HepG2 (cell line): ENCODE data around the gene FAAP100. TPM values are rescaled to one million over a fixed set of nuclear protein-coding genes. Genes with fewer than 3 reads are reported as not detected.

ENCODE experiments used
- FOXJ3 ChIP-seq: sonication (generic); formaldehyde crosslinking; IDR thresholded peaks from 2 replicates; pipeline ENCODE4 v1.4.0; 2020; ENCODE audit warnings: missing genetic modification reagents, mild to moderate bottlenecking, borderline replicate concordance
- HDAC1 ChIP-seq: sonication (generic); formaldehyde crosslinking; IDR thresholded peaks from 2 replicates; pipeline ENCODE4 v1.5.1; 2020; ENCODE audit warnings: mild to moderate bottlenecking, missing genetic modification reagents
- MEIS1 ChIP-seq: sonication (generic); formaldehyde crosslinking; IDR thresholded peaks from 2 replicates; pipeline ENCODE4 v1.9.0; 2021; ENCODE audit warnings: mild to moderate bottlenecking, missing genetic modification reagents, moderate library complexity, borderline replicate concordance
- NFATC3 ChIP-seq: sonication (generic); formaldehyde crosslinking; IDR thresholded peaks from 2 replicates; pipeline ENCODE4 v1.5.1; 2020; ENCODE audit warnings: mild to moderate bottlenecking, missing genetic modification reagents
- RCOR2 ChIP-seq: IDR thresholded peaks from 2 replicates; pipeline ENCODE4 v1.6.1; 2016; ENCODE audit warnings: missing biosample characterization, missing genetic modification reagents
- REXO4 ChIP-seq: sonication (generic); formaldehyde crosslinking; IDR thresholded peaks from 2 replicates; pipeline ENCODE4 v1.8.0; 2022; ENCODE audit warnings: missing genetic modification reagents, mild to moderate bottlenecking, borderline replicate concordance
- SAP130 ChIP-seq: IDR thresholded peaks from 2 replicates; pipeline ENCODE4 v1.6.1; 2016; ENCODE audit warnings: low read depth
- SIN3A ChIP-seq: IDR thresholded peaks from 2 replicates; pipeline ENCODE4 v1.6.1; 2011; ENCODE audit warnings: low read depth, mild to moderate bottlenecking, control low read depth, low read length, borderline replicate concordance
- SMC3 ChIP-seq: IDR thresholded peaks from 2 replicates; pipeline ENCODE4 v1.6.1; 2011; ENCODE audit warnings: low read length, improper control_type of control experiment
- SRSF4 ChIP-seq: fragments of 200-400 bp; formaldehyde crosslinking; IDR thresholded peaks from one replicate; pipeline ENCODE4 v1.6.1; 2018; ENCODE audit warnings: mild to moderate bottlenecking, low read depth, low read length, moderate library complexity; ENCODE audit not compliant: poor library complexity, severe bottlenecking
- TOPORS ChIP-seq: sonication (generic); formaldehyde crosslinking; IDR thresholded peaks from 2 replicates; pipeline ENCODE4 v1.8.0; 2023; ENCODE audit warnings: mild to moderate bottlenecking, missing genetic modification reagents
- ZBTB39 ChIP-seq: sonication (generic); formaldehyde crosslinking; IDR thresholded peaks from 2 replicates; pipeline ENCODE4 v1.5.0; 2020; ENCODE audit warnings: missing genetic modification reagents
- ZMYM3 ChIP-seq: sonication (generic); formaldehyde crosslinking; IDR thresholded peaks from 2 replicates; pipeline ENCODE4 v1.5.1; 2020; ENCODE audit warnings: mild to moderate bottlenecking, missing genetic modification reagents
- ZNF232 ChIP-seq: sonication (generic); formaldehyde crosslinking; IDR thresholded peaks from 2 replicates; pipeline ENCODE4 v1.4.0; 2020; ENCODE audit warnings: missing genetic modification reagents, borderline replicate concordance
- ZNF280D ChIP-seq: sonication (generic); formaldehyde crosslinking; IDR thresholded peaks from 2 replicates; pipeline ENCODE4 v1.5.1; 2020; ENCODE audit warnings: mild to moderate bottlenecking, missing genetic modification reagents
- ZNF589 ChIP-seq: sonication (generic); formaldehyde crosslinking; conservative IDR thresholded peaks from 2 replicates; pipeline ENCODE4 v1.8.0; 2022; ENCODE audit warnings: mild to moderate bottlenecking, moderate library complexity, missing genetic modification reagents
- ZSCAN20 ChIP-seq: sonication (generic); formaldehyde crosslinking; IDR thresholded peaks from 2 replicates; pipeline ENCODE4 v1.4.0; 2020; ENCODE audit warnings: missing genetic modification reagents, mild to moderate bottlenecking, borderline replicate concordance
- polyA plus RNA-seq, 8 experiments: library from polyadenylated mRNA; depleted of rRNA in 3 of 8; stranded (reverse) in 7 of 8; unstranded in 1 of 8; fragments of >200 nt; fragmentation: Illumina TruSeq in 4 of 8; extraction: Trizol in 4 of 8; gene quantifications; 2 replicates each; pipeline versions ENCODE4 v1.2.1 to v1.2.3, GENCODE V29; 2011 to 2016; ENCODE audit warnings: low read depth in 4 of 8, missing spikeins in 1 of 8, mixed read lengths in 1 of 8; ENCODE audit not compliant: insufficient read depth in 1 of 8
- total RNA-seq, 5 experiments: library from RNA; depleted of rRNA; stranded (reverse); fragments of >200 nt; fragmentation: Illumina TruSeq; extraction: Trizol; gene quantifications; 2 replicates each; pipeline ENCODE4 v1.2.3, GENCODE V29; 2016; ENCODE audit warnings: low read depth in 1 of 5
- TF ChIP-seq, protein P1 (sequence below): sonication (generic); formaldehyde crosslinking; IDR thresholded peaks from 2 replicates; pipeline ENCODE4 v1.4.0; 2020; ENCODE audit warnings: low read depth, mild to moderate bottlenecking, missing genetic modification reagents
- TF ChIP-seq, protein P2 (sequence below), 2 experiments: sonication (generic) in 1 of 2; formaldehyde crosslinking in 1 of 2; IDR thresholded peaks; 2 replicates each; pipeline versions ENCODE4 v1.4.0 to v1.6.1; 2018 to 2020; ENCODE audit warnings: missing genetic modification reagents in 2 of 2, borderline replicate concordance in 1 of 2, low read depth in 1 of 2, mild to moderate bottlenecking in 1 of 2, missing biosample characterization in 1 of 2

The FAAP100 gene
- total and polyA plus RNA-seq, 2 of the 13 experiments (the other 11 are each of a cell fraction or from before 2014, with no cell fraction given), result 7.6 to 20.8 TPM

- 0 out of 2 replicates have a peak, but pooled peaks have one; percentile 9 for TF ChIP-seq MEIS1 (CRISPR knock-in tag)
- no peak for TF ChIP-seq REXO4 (CRISPR knock-in tag)
- TF ChIP-seq ZMYM3 (CRISPR knock-in tag), result peak; percentile 48
- TF ChIP-seq SMC3, result peak; percentile 61; the same call in 1 of the 2 replicates
- TF ChIP-seq HDAC1, result no peak
- no peak for TF ChIP-seq ZNF589
- TF ChIP-seq, protein P1, sequence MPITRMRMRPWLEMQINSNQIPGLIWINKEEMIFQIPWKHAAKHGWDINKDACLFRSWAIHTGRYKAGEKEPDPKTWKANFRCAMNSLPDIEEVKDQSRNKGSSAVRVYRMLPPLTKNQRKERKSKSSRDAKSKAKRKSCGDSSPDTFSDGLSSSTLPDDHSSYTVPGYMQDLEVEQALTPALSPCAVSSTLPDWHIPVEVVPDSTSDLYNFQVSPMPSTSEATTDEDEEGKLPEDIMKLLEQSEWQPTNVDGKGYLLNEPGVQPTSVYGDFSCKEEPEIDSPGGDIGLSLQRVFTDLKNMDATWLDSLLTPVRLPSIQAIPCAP (CRISPR knock-in tag), result no peak
- TF ChIP-seq ZNF232 (CRISPR knock-in tag), result no peak
- no peak for TF ChIP-seq ZSCAN20
- TF ChIP-seq ZBTB39, result no peak
- TF ChIP-seq SIN3A, result peak; percentile 39; the same call in 1 of the 2 replicates
- no peak for TF ChIP-seq FOXJ3 (CRISPR knock-in tag)
- peak; percentile 40; the same call in 1 of the 2 replicates for TF ChIP-seq SAP130 (CRISPR knock-in tag)
- TF ChIP-seq, protein P2, sequence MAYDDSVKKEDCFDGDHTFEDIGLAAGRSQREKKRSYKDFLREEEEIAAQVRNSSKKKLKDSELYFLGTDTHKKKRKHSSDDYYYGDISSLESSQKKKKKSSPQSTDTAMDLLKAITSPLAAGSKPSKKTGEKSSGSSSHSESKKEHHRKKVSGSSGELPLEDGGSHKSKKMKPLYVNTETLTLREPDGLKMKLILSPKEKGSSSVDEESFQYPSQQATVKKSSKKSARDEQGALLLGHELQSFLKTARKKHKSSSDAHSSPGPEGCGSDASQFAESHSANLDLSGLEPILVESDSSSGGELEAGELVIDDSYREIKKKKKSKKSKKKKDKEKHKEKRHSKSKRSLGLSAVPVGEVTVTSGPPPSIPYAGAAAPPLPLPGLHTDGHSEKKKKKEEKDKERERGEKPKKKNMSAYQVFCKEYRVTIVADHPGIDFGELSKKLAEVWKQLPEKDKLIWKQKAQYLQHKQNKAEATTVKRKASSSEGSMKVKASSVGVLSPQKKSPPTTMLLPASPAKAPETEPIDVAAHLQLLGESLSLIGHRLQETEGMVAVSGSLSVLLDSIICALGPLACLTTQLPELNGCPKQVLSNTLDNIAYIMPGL (CRISPR knock-in tag; IDR thresholded peaks at IDR 0.05; ENCODE audit: borderline replicate concordance in 1 of 2, low read depth in 1 of 2), result 0 out of 4 replicates have a peak, but pooled peaks of 1 of the 2 experiments have one; percentile 49
- TF ChIP-seq TOPORS, result no peak
- TF ChIP-seq ZNF280D (CRISPR knock-in tag), result 0 out of 2 replicates have a peak, but pooled peaks have one; percentile 49
- TF ChIP-seq RCOR2, result no peak
- TF ChIP-seq SRSF4, result no peak
- 0 out of 2 replicates have a peak, but pooled peaks have one; percentile 24 for TF ChIP-seq NFATC3 (CRISPR knock-in tag)
Measured at GRCh38 chr17:81522491-81523401, 29.4 kb downstream of the FAAP100 start (continued).
